RWPE1 (cell line): Measurements from ENCODE around the gene NOP53.

Experiments used
- CTCF ChIA-PET: fragments of 350-600 bp; sonication (Branson Sonifier 250); formaldehyde crosslinking; extraction: SDS; loops from one replicate; lab custom pipeline; 2021; lab: Yijun Ruan, JAX
- POLR2A ChIA-PET: fragments of 400-600 bp; formaldehyde crosslinking; extraction: SDS; loops from one replicate; lab custom pipeline; 2020; ENCODE audit warnings: antibody characterized with exemption; ENCODE audit not compliant: low non-redundant PET; lab: Yijun Ruan, JAX
- DNase-seq: peaks from one replicate; pipeline ENCODE4 v3.0.0; 2012; ENCODE audit warnings: low spot score
- H3K27ac ChIP-seq: fragments of 450-650 bp; 2 replicates; pipeline ENCODE4 v1.5.1; 2017
- TF ChIP-seq, protein P1 (sequence below): fragments of 450-650 bp; conservative IDR thresholded peaks from 2 replicates; pipeline ENCODE4 v1.5.1; 2017; ENCODE audit warnings: low read depth, mild to moderate bottlenecking

NOP53 gene

DNA sequence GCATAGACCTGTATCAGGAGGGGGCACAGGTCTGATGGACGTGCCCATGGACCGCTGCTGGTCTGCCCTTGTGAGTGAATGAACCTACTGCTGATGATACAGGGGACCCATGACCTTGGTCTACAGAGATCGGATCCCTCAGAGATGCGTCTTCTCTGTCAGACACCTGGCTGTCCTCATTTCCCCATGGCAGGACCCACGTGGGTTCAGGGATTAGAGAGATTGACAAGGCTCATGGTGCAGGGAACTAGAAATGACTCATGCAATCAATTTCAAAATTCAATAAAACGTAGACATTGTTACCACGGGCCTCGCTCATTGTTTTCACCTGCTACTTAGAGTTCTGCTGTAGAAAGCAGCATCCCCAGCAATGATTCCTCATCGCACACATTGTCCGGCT lies 60.0 kb downstream of the NOP53 start:
- TF ChIP-seq, protein P1, sequence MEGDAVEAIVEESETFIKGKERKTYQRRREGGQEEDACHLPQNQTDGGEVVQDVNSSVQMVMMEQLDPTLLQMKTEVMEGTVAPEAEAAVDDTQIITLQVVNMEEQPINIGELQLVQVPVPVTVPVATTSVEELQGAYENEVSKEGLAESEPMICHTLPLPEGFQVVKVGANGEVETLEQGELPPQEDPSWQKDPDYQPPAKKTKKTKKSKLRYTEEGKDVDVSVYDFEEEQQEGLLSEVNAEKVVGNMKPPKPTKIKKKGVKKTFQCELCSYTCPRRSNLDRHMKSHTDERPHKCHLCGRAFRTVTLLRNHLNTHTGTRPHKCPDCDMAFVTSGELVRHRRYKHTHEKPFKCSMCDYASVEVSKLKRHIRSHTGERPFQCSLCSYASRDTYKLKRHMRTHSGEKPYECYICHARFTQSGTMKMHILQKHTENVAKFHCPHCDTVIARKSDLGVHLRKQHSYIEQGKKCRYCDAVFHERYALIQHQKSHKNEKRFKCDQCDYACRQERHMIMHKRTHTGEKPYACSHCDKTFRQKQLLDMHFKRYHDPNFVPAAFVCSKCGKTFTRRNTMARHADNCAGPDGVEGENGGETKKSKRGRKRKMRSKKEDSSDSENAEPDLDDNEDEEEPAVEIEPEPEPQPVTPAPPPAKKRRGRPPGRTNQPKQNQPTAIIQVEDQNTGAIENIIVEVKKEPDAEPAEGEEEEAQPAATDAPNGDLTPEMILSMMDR = no peak
- CTCF ChIA-PET = no interaction called here
- POLR2A ChIA-PET = no interaction called here
- no peak overlapping the region for H3K27ac ChIP-seq
- no peak for DNase-seq

DNA sequence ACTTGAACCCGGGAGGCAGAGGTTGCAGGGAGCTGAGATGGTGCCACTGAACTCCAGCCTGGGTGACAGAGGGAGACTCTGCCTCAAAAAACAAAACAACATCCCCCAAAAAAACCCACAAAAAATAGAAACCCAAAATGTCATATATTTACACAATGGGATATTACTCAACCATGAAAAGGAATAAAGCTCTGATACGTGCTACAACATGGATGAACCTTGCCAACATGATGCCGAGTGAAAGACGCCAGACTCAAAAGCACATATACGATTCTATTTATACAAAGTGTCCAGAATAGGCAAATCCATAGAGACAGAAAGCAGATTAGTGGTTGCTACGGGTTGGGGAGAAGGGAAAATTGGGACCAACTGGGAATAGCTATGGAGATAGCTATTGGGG lies 61.1 kb downstream of the NOP53 start:
- ChIA-PET POLR2A (no interaction called here), CTCF (interaction anchor here (0.7 kb wide), 1 partner anchor 247 kb away, joined by 5 read pairs; no protein-coding TSS in a partner anchor)
- no peak overlapping the region for H3K27ac ChIP-seq
- DNase-seq = no peak
- TF ChIP-seq, protein P1 = no peak
